Trophoblast cell (in vitro differentiated cells and primary cell): Measurements from ENCODE around the gene CFAP97.

Experiments
- DNase-seq, 2 donors: peaks; one replicate each; pipeline ENCODE4 v3.0.0-alpha.2; 2016
- H2AFZ ChIP-seq: 2 replicates; pipeline ENCODE4 v1.6.1; 2013; ENCODE audit warnings: low read length, moderate library complexity, mild to moderate bottlenecking; ENCODE audit not compliant: insufficient read depth, poor library complexity
- H2AK5ac ChIP-seq: 2 replicates; pipeline ENCODE4 v1.6.1; 2013; ENCODE audit warnings: mild to moderate bottlenecking, low read length
- H2BK120ac ChIP-seq: 2 replicates; pipeline ENCODE4 v1.6.1; 2013; ENCODE audit warnings: low read length, mild to moderate bottlenecking, moderate library complexity; ENCODE audit not compliant: insufficient read depth, poor library complexity
- H2BK12ac ChIP-seq: 2 replicates; pipeline ENCODE4 v1.6.1; 2013; ENCODE audit warnings: mild to moderate bottlenecking, low read length, moderate library complexity
- H2BK5ac ChIP-seq: 2 replicates; pipeline ENCODE4 v1.6.1; 2013; ENCODE audit warnings: low read length, low read depth, moderate library complexity, mild to moderate bottlenecking; ENCODE audit not compliant: poor library complexity
- H3K14ac ChIP-seq: 2 replicates; pipeline ENCODE4 v1.6.1; 2013; ENCODE audit warnings: mild to moderate bottlenecking, low read length
- H3K18ac ChIP-seq: 2 replicates; pipeline ENCODE4 v1.6.1; 2013; ENCODE audit warnings: mild to moderate bottlenecking, low read length
- H3K23ac ChIP-seq: 2 replicates; pipeline ENCODE4 v1.6.1; 2013; ENCODE audit warnings: low read length
- H3K27ac ChIP-seq: 2 replicates; pipeline ENCODE4 v1.5.1; 2013; ENCODE audit warnings: low read depth, mild to moderate bottlenecking, inconsistent platforms, low read length, moderate library complexity
- H3K27me3 ChIP-seq: 2 replicates; pipeline ENCODE4 v1.6.1; 2013; ENCODE audit warnings: inconsistent platforms, mild to moderate bottlenecking, low read length, moderate library complexity; ENCODE audit not compliant: insufficient read depth
- H3K36me3 ChIP-seq, 2 experiments: 1 replicate in 1 of 2; 2 replicates in 1 of 2; pipeline ENCODE4 v1.6.1; 2013; ENCODE audit warnings: low read length in 2 of 2, mild to moderate bottlenecking in 2 of 2, moderate library complexity in 1 of 2; ENCODE audit not compliant: insufficient read depth in 2 of 2, control insufficient read depth in 1 of 2
- H3K4ac ChIP-seq: 2 replicates; pipeline ENCODE4 v1.6.1; 2013; ENCODE audit warnings: low read depth, mild to moderate bottlenecking, low read length, moderate library complexity
- H3K4me1 ChIP-seq, 2 experiments: 1 replicate in 1 of 2; 2 replicates in 1 of 2; pipeline ENCODE4 v1.6.1; 2013; ENCODE audit warnings: low read length in 2 of 2, mild to moderate bottlenecking in 2 of 2, moderate library complexity in 1 of 2; ENCODE audit not compliant: insufficient read depth in 2 of 2, control insufficient read depth in 1 of 2
- H3K4me2 ChIP-seq: 2 replicates; pipeline ENCODE4 v1.6.1; 2013; ENCODE audit warnings: inconsistent platforms, mild to moderate bottlenecking, low read length, moderate library complexity
- H3K4me3 ChIP-seq: 2 replicates; pipeline ENCODE4 v1.5.1; 2013; ENCODE audit warnings: mild to moderate bottlenecking, low read depth, low read length, inconsistent platforms
- H3K79me1 ChIP-seq: one replicate; pipeline ENCODE4 v1.6.1; 2013; ENCODE audit warnings: low read length
- H3K79me2 ChIP-seq: 2 replicates; pipeline ENCODE4 v1.6.1; 2013; ENCODE audit warnings: low read length, mild to moderate bottlenecking; ENCODE audit not compliant: control insufficient read depth, insufficient read depth, poor library complexity
- H3K9ac ChIP-seq: 2 replicates; pipeline ENCODE4 v1.6.1; 2013; ENCODE audit warnings: mild to moderate bottlenecking, low read length
- H3K9me3 ChIP-seq: 2 replicates; pipeline ENCODE4 v1.6.1; 2013; ENCODE audit warnings: low read depth, mild to moderate bottlenecking, control low read depth, inconsistent platforms, low read length; ENCODE audit not compliant: insufficient read depth
- H4K12ac ChIP-seq: 2 replicates; pipeline ENCODE4 v1.6.1; 2013; ENCODE audit warnings: low read depth, mild to moderate bottlenecking, low read length, moderate library complexity
- H4K8ac ChIP-seq: 2 replicates; pipeline ENCODE4 v1.6.1; 2013; ENCODE audit warnings: low read depth, mild to moderate bottlenecking, low read length, moderate library complexity
- H4K91ac ChIP-seq: one replicate; pipeline ENCODE4 v1.6.1; 2013; ENCODE audit warnings: low read depth, mild to moderate bottlenecking, low read length, moderate library complexity
- WGBS: extraction: QIAGEN DNeasy Blood & Tissue Kit; methylation state at CpG from one replicate; pipeline ENCODE4 v1.1.7; 2013; ENCODE audit warnings: missing lambda C conversion rate; ENCODE audit not compliant: insufficient read length, insufficient coverage; ENCODE audit errors: extremely low coverage; 5-methylcytosine and 5-hydroxymethylcytosine counted together

Gene CFAP97

DNA sequence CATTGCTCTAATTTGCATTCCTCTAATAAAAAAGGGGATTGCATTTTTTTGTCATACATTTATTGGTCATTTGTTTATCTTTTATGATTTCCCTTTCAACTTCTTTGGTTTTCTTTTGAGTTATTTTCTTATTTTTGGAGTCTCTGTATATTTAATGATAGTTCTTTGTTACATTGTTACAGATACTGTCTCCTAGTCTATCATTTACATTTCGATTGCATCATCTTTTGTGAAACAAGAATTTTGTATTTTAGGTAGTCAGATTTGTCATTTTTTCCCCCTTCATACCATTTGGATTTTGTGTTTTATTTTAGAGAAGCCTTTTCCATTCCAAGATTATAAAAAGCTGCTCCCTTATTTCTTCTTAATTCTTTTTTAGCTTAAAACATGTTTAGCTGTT, 42.7 kb upstream of the CFAP97 start:
- no peak overlapping the region for H2AFZ ChIP-seq
- H3K23ac ChIP-seq: no peak overlapping the region
- no peak overlapping the region for H3K18ac ChIP-seq
- no peak overlapping the region for H4K8ac ChIP-seq
- peaks cover 2 to 5% of the 10 kb centered on the region in 2 experiments for H3K4me1 ChIP-seq
- no peak overlapping the region for H3K4me3 ChIP-seq
- H3K36me3 ChIP-seq: peaks cover 0 to 2% of the 10 kb centered on the region in 2 experiments
- no peak overlapping the region for H2BK5ac ChIP-seq
- H4K91ac ChIP-seq: no peak overlapping the region
- H3K9ac ChIP-seq: no peak overlapping the region
- H4K12ac ChIP-seq: no peak overlapping the region
- peaks cover 2% of the 10 kb centered on the region for H3K79me2 ChIP-seq
- H2AK5ac ChIP-seq: no peak overlapping the region
- H2BK120ac ChIP-seq: no peak overlapping the region
- no peak overlapping the region for H2BK12ac ChIP-seq
- H3K27me3 ChIP-seq: no peaks in the 10 kb centered on the region
- no peak overlapping the region for H3K27ac ChIP-seq
- H3K4ac ChIP-seq: no peak overlapping the region
- H3K79me1 ChIP-seq: no peaks in the 10 kb centered on the region
- no peak overlapping the region for H3K14ac ChIP-seq
- DNase-seq: peak in 1 of 2 donors; percentile 34
- no peak overlapping the region for H3K4me2 ChIP-seq
- H3K9me3 ChIP-seq: no peaks in the 10 kb centered on the region
- no CpG with 5 or more reads among the region's 1 CpG for WGBS

DNA sequence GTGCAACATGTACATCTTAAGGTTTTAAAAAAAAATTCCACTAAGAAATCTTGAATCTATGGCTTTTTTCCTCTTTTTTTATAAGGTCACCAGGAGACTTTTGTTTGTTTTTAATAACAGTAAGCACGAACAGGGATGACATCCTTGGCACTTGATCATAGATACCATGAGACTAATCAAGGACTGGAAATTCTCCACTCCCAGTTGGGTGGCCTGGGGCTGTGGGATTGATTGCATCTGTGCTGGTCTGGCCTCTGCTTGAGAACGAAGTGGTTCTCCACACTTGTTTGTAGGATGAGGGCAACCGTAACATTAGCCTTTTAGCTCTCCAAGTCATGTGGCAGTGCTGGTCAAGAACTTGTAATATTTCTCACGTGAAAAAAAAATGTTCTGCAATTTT, 41.0 kb upstream of the CFAP97 start:
- H3K36me3 ChIP-seq: peaks cover 0 to 2% of the 10 kb centered on the region in 2 experiments
- H2AFZ ChIP-seq: no peak overlapping the region
- H2BK12ac ChIP-seq: no peak overlapping the region
- H3K79me2 ChIP-seq: peaks cover 2% of the 10 kb centered on the region
- peaks cover 2 to 5% of the 10 kb centered on the region in 2 experiments for H3K4me1 ChIP-seq
- no peak overlapping the region for H3K4me3 ChIP-seq
- H3K27ac ChIP-seq: no peak overlapping the region
- no peak overlapping the region for H3K4ac ChIP-seq
- H3K9me3 ChIP-seq: no peaks in the 10 kb centered on the region
- peak; percentile 97 to 98 for DNase-seq
- H2BK5ac ChIP-seq: no peak overlapping the region
- no peak overlapping the region for H3K4me2 ChIP-seq
- H3K18ac ChIP-seq: no peak overlapping the region
- H3K14ac ChIP-seq: no peak overlapping the region
- no peaks in the 10 kb centered on the region for H3K79me1 ChIP-seq
- no peak overlapping the region for H3K23ac ChIP-seq
- H4K8ac ChIP-seq: no peak overlapping the region
- H4K12ac ChIP-seq: no peak overlapping the region
- H3K27me3 ChIP-seq: no peaks in the 10 kb centered on the region
- WGBS: no CpG with 5 or more reads among the region's 4 CpGs
- no peak overlapping the region for H2AK5ac ChIP-seq
- H3K9ac ChIP-seq: no peak overlapping the region
- no peak overlapping the region for H4K91ac ChIP-seq
- H2BK120ac ChIP-seq: no peak overlapping the region

DNA sequence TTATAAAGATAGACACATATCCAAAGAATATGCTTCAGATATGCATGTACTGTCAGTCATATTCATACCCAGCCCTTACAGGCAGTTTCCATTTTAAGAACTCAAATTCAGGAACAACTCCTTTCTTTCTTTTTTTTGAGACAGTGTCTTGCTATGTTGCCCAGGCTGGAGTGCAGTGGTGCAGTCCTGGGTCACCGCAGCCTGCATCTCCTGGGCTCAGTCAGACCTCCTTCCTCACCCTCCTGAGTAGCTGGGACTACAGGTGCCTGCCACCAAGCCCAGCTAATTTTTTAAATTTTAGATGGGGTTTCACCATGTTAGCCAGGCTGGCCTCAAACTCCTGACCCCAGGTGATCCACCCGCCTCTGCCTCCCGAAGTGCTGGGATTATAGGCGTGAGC, 40.1 kb upstream of the CFAP97 start:
- no peak overlapping the region for H3K23ac ChIP-seq
- H4K12ac ChIP-seq: no peak overlapping the region
- WGBS: no CpG with 5 or more reads among the region's 4 CpGs
- H3K9me3 ChIP-seq: no peaks in the 10 kb centered on the region
- H3K9ac ChIP-seq: no peak overlapping the region
- H2BK5ac ChIP-seq: no peak overlapping the region
- no peak overlapping the region for H3K4me3 ChIP-seq
- H2AFZ ChIP-seq: no peak overlapping the region
- no peak overlapping the region for H2BK12ac ChIP-seq
- H3K4me1 ChIP-seq: peaks cover 2 to 5% of the 10 kb centered on the region in 2 experiments
- no peak overlapping the region for H4K91ac ChIP-seq
- no peaks in the 10 kb centered on the region for H3K27me3 ChIP-seq
- H2BK120ac ChIP-seq: no peak overlapping the region
- no peak overlapping the region for H4K8ac ChIP-seq
- no peak overlapping the region for H3K4me2 ChIP-seq
- H3K18ac ChIP-seq: no peak overlapping the region
- no peak overlapping the region for H3K27ac ChIP-seq
- H3K14ac ChIP-seq: no peak overlapping the region
- DNase-seq: no peak
- no peak overlapping the region for H3K4ac ChIP-seq
- peaks cover 0 to 2% of the 10 kb centered on the region in 2 experiments for H3K36me3 ChIP-seq
- H2AK5ac ChIP-seq: no peak overlapping the region
- no peaks in the 10 kb centered on the region for H3K79me1 ChIP-seq
- peaks cover 2% of the 10 kb centered on the region for H3K79me2 ChIP-seq

DNA sequence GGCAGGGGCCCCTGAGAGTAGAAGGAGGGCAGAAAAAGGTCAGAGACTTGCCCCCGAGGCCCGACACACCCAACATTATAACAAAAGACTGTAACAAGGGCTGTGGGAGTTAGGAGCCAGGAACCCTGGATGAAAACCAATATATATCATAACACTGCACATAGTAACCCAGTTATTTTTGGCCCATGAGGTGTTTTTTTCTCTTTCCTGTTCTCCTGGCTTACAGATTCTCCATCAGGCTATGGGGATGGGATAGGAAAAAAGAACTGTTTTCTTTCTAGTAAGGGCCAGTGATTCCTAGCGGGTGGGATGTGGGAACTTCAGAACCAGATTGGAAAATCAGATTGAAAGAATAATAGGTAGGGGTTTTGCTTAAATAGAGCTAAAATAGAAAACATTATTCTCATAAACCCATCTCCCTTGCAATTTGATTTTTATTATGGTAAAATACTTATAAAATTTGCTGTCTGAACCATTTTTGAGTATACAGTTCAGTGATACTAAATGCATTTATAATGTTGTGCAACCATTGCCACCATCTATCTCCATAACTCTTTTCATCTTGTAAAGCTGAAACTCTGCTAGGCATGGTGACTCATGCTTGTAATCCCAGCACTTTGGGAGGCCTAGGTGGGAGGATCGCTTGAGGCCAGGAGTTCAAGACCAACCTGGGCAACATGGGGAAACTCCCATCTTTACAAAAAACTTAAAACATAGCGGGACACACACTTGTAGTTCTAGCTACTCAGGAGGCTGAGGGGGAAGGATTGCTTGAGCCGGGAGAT, 39.1 kb upstream of the CFAP97 start:
- Histone ChIP-seq H3K4ac (no peak overlapping the region), H2BK120ac (no peak overlapping the region), H4K12ac (no peak overlapping the region), H3K4me1 (peaks cover 2 to 5% of the 10 kb centered on the region in 2 experiments), H3K9me3 (no peaks in the 10 kb centered on the region), H3K14ac (no peak overlapping the region), H3K27me3 (no peaks in the 10 kb centered on the region), H3K9ac (no peak overlapping the region), H3K36me3 (peaks cover 0 to 2% of the 10 kb centered on the region in 2 experiments), H4K8ac (no peak overlapping the region), H2AK5ac (no peak overlapping the region), H4K91ac (no peak overlapping the region), H3K79me2 (peaks cover 2% of the 10 kb centered on the region), H3K4me2 (no peak overlapping the region), H2BK5ac (no peak overlapping the region), H3K4me3 (no peak overlapping the region), H2BK12ac (no peak overlapping the region), H3K27ac (no peak overlapping the region), H3K23ac (no peak overlapping the region), H3K18ac (no peak overlapping the region), H3K79me1 (no peaks in the 10 kb centered on the region), H2AFZ (no peak overlapping the region)
- no CpG with 5 or more reads among the region's 6 CpGs for WGBS
- peak in 1 of 2 donors; percentile 31 for DNase-seq
